Measurements from ENCODE around the gene CTDSPL2. TPM values are rescaled to one million over a fixed set of nuclear protein-coding genes. Genes with fewer than 3 reads are reported as not detected.

The CTDSPL2 gene
- total and polyA plus RNA-seq, 2 of the 4 experiments (the other 2 are of a cell fraction): 17.3 to 47.3 TPM

DNA sequence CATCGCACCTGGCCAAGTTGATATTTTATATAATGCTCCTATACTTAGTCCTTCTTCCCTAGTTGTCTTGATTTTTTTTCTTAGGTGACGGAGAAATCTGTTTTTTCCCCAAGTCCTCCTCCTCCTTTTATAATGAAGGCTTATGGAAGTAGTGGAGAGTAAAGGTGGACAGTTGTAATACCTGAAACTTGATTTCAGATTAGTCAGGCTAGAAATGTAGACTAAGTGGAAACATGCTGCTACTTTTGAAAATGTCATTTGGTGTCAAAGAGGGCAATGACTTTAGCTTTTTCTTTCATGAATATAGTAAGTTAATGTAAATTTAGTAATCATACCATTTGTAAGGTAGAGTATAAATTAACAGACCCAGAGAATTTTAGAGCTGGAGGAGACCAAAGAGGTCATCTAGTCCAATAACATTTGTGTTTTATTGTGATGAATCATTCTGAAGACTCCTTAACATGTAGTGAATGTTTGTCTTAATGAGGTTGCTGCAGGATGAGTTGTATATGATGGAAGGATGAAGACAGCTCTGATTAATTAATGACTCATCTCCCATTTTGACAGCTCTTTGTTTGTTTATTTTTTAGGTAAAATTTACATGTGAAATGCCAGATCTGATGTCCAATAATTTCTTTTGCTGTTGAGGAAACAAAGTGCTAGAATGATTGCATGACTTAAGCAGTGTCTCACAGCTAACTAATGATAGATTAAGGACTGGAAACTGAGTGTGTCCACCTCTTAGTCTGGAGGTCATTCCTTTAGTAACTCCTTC lies 8.7 kb downstream of the CTDSPL2 start:
- Histone ChIP-seq H3K36me3 (ENCODE audit: control insufficient read depth, insufficient read depth, low read length) (peaks cover 5% of the 10 kb centered on the region; the same call in 1 of the 2 replicates), H3K4ac (ENCODE audit: low read depth, low read length) (no peak overlapping the region), H2AK5ac (ENCODE audit: low read depth, low read length) (no peak overlapping the region), H3K9ac (ENCODE audit: low read depth, low read length) (no peak overlapping the region), H3K56ac (ENCODE audit: extremely low read depth, insufficient read depth, low read length) (no peak overlapping the region), H2BK120ac (ENCODE audit: low read depth, low read length) (no peak overlapping the region), H3K9me3 (ENCODE audit: control insufficient read depth, insufficient read depth, low read length) (no peaks in the 10 kb centered on the region), H2BK15ac (ENCODE audit: low read depth, low read length) (no peak overlapping the region), H4K5ac (ENCODE audit: low read depth, low read length) (no peak overlapping the region), H2BK20ac (ENCODE audit: low read depth, low read length) (no peak overlapping the region), H3K14ac (replicated peaks; ENCODE audit: low read depth, low read length) (no peak overlapping the region), H4K20me1 (ENCODE audit: insufficient read depth, low read length) (peaks cover 77% of the 10 kb centered on the region), H3K4me3 (ENCODE audit: insufficient read depth, low read depth, low read length) (no peak overlapping the region), H2AK9ac (replicated peaks; ENCODE audit: low read depth, low read length, poor library complexity) (no peak overlapping the region), H4K8ac (ENCODE audit: low read depth in 2 of 2, low read length in 2 of 2) (no peak overlapping the region), H3K27ac (ENCODE audit: insufficient read depth, low read length) (no peak overlapping the region), H3K18ac (ENCODE audit: low read depth, low read length) (no peak overlapping the region), H3K23ac (ENCODE audit: low read depth, low read length) (no peak overlapping the region), H2AFZ (replicated peaks; ENCODE audit: low read length, poor library complexity) (no peak overlapping the region), H3K27me3 (ENCODE audit: control insufficient read depth, insufficient read depth, low read length) (no peaks in the 10 kb centered on the region), H3K9me1 (ENCODE audit: insufficient read depth, low read length) (no peaks in the 10 kb centered on the region; the same call in 1 of the 2 replicates), H3K79me1 (ENCODE audit: low read depth in 1 of 2, low read length in 2 of 2) (peaks cover 5 to 62% of the 10 kb centered on the region in 2 experiments), H2BK5ac (ENCODE audit: low read depth, low read length, poor library complexity, severe bottlenecking) (peak overlapping the region; percentile 11), H4K91ac (ENCODE audit: insufficient read depth, low read depth, low read length) (no peak overlapping the region), H3K4me1 (ENCODE audit: control insufficient read depth, insufficient read depth, low read length) (peaks cover 3% of the 10 kb centered on the region; the same call in 1 of the 2 replicates), H3K4me2 (ENCODE audit: low read depth, low read length) (no peak overlapping the region; the same call in 1 of the 2 replicates)
- intact Hi-C loops (cut with micrococcal nuclease): no loop called here
- ATAC-seq (ENCODE audit: low read depth) (peak; percentile 96), DNase-seq (peak; percentile 43)
- no TSS peak for BruUV-seq (replicated peaks)
- no peak for TF ChIP-seq RCOR1 (IDR thresholded peaks at IDR 0.05; ENCODE audit: insufficient replicate concordance, low read length)
- TF ChIP-seq RAD21 (IDR thresholded peaks at IDR 0.05; ENCODE audit: low read length): no peak
- peak; percentile 52; the same call in 1 of the 2 replicates for TF ChIP-seq FOS (IDR thresholded peaks at IDR 0.05; ENCODE audit: low read depth, low read length)
- TF ChIP-seq NFE2L2 (IDR thresholded peaks at IDR 0.05; ENCODE audit: low read depth, low read length): no peak
- TF ChIP-seq BHLHE40 (IDR thresholded peaks at IDR 0.05; ENCODE audit: low read depth, low read length): peak; percentile 21; the same call in 1 of the 2 replicates
- TF ChIP-seq MAZ (IDR thresholded peaks at IDR 0.05; ENCODE audit: borderline replicate concordance, low read depth, low read length): no peak
- no CpG with 5 or more reads among the region's 2 CpGs for WGBS, 2 experiments (ENCODE audit: extremely low coverage in 2 of 2, insufficient read length in 1 of 2)
- in situ Hi-C loops (cut with MboI; ENCODE audit: low sequenced_read_pairs): no loop called here
- dilution Hi-C loops (cut with HindIII; ENCODE audit: low sequenced_read_pairs, unreplicated experiment): no loop called here
- ChIA-PET POLR2A (ENCODE audit: unreplicated experiment) (no interaction called here), CTCF (no interaction called here)

All from IMR-90 (cell line).